HG02884 (cell line): ENCODE measurements around the gene RNF169.

Experiments
- ATAC-seq: cut with Tn5 transposase; IDR thresholded peaks from one replicate; pipeline ENCODE4 v1.9.1; 2021; ENCODE audit warnings: mild to moderate bottlenecking, moderate library complexity; ENCODE audit not compliant: unreplicated experiment

The RNF169 gene

DNA sequence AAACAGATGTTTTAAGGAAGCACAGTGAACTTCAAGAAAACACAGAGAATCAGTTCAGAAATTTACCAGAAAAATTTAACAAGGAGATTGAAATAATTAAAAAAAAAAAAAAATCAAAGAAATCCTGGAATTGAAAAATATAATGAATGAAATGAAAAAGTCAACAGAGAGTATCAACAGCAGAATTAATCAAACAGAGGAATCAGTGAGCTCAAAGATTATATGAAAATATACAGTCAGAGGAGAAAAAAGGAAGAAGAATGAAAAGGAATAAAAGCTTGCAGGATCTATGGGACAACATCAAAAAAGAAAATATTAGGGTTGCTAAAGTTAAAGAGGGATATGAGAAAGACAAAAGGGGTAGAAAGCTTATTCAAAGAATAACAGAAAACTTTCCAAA lies 117.9 kb downstream of the RNF169 start:
- no peak for ATAC-seq

DNA sequence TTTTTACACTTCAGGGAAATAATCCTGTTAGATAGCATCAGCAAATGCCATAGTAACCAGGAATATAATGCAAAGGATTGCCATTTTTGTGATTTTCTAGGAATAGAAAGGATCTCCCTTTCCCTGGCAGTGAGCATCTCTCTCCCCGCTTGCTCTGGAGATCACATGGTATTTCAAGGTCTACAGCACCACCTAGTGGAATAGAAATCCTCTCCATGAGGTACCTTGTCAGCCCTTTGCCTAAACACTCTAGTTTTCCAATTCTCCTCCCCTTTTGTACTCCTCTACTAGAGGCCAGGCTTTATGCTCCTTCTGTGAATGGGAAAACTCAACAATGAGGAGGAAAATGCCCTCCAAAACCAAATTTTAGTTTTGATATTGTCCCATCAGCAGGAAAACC lies 121.8 kb downstream of the RNF169 start:
- ATAC-seq = no peak

DNA sequence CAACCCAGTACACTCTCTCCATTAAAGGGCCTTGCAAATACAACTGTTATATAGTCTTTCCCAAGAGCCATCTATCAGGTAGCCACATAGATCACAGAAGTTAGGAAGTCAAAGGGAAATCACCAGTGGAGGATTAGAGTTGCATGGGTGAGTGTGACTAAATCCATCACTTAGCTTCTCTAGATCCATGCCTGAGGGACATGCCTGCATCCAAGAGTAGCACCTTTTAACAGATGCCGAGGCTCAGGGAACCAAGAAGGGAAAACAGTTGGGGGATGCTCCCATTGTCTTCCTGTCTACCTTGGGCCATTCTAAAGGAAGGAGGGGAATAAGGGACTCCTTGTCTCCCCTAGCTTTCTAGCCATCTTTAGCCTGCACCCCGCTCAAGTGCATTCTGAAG lies 122.4 kb downstream of the RNF169 start:
- no peak for ATAC-seq

- no peak for ATAC-seq
Observed at GRCh38 chr11:74877132-74877531, 128.5 kb downstream of the RNF169 start.
